Measurements from ENCODE around the gene GPR75. TPM values are rescaled to one million over a fixed set of nuclear protein-coding genes. Genes with fewer than 3 reads are reported as not detected.
A peak's percentile ranks its signal among the peaks of the same experiment; 100 is the strongest.
"Not testable (repeated sequence)": the region's sequence is repeated elsewhere in the genome, so short reads cannot be mapped to it uniquely, and the experiment has no call there.

Gene GPR75
- total RNA-seq, 1 experiment from 2014 or later: 2.5 TPM

DNA sequence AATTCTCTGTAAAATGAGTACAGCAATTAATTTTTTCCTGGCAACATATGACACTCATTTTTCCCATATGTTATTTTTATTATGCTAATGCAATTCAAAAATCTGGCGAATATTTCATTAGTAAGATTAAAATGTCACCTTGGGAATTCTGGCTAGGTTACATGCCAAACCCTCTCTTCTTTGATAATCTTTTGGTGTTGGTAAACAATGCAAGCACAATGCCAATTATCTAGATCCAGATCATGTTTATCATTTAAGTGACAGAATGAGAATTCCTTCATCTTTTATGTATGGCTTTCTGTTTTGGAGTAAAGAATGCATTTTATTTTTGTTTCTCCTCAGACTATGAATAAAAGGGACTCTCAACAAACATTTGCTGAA, 33.7 kb downstream of the GPR75 start:
- TF ChIP-seq, protein P1, sequence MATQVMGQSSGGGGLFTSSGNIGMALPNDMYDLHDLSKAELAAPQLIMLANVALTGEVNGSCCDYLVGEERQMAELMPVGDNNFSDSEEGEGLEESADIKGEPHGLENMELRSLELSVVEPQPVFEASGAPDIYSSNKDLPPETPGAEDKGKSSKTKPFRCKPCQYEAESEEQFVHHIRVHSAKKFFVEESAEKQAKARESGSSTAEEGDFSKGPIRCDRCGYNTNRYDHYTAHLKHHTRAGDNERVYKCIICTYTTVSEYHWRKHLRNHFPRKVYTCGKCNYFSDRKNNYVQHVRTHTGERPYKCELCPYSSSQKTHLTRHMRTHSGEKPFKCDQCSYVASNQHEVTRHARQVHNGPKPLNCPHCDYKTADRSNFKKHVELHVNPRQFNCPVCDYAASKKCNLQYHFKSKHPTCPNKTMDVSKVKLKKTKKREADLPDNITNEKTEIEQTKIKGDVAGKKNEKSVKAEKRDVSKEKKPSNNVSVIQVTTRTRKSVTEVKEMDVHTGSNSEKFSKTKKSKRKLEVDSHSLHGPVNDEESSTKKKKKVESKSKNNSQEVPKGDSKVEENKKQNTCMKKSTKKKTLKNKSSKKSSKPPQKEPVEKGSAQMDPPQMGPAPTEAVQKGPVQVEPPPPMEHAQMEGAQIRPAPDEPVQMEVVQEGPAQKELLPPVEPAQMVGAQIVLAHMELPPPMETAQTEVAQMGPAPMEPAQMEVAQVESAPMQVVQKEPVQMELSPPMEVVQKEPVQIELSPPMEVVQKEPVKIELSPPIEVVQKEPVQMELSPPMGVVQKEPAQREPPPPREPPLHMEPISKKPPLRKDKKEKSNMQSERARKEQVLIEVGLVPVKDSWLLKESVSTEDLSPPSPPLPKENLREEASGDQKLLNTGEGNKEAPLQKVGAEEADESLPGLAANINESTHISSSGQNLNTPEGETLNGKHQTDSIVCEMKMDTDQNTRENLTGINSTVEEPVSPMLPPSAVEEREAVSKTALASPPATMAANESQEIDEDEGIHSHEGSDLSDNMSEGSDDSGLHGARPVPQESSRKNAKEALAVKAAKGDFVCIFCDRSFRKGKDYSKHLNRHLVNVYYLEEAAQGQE (IDR thresholded peaks at IDR 0.05; ENCODE audit: insufficient read depth in 1 of 2, low read depth in 2 of 2, low read length in 1 of 2): no peak
- TF ChIP-seq TCF7L2 (IDR thresholded peaks at IDR 0.05; ENCODE audit: low read depth, low read length) (no peak), POLR2AphosphoS5 (IDR thresholded peaks at IDR 0.05; ENCODE audit: low read depth, low read length) (no peak), SIN3A (IDR thresholded peaks at IDR 0.05; ENCODE audit: borderline replicate concordance, insufficient read depth, low read depth, low read length) (no peak)
- TF ChIP-seq, protein P2, sequence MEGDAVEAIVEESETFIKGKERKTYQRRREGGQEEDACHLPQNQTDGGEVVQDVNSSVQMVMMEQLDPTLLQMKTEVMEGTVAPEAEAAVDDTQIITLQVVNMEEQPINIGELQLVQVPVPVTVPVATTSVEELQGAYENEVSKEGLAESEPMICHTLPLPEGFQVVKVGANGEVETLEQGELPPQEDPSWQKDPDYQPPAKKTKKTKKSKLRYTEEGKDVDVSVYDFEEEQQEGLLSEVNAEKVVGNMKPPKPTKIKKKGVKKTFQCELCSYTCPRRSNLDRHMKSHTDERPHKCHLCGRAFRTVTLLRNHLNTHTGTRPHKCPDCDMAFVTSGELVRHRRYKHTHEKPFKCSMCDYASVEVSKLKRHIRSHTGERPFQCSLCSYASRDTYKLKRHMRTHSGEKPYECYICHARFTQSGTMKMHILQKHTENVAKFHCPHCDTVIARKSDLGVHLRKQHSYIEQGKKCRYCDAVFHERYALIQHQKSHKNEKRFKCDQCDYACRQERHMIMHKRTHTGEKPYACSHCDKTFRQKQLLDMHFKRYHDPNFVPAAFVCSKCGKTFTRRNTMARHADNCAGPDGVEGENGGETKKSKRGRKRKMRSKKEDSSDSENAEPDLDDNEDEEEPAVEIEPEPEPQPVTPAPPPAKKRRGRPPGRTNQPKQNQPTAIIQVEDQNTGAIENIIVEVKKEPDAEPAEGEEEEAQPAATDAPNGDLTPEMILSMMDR (IDR thresholded peaks at IDR 0.05): no peak
- in situ Hi-C loops (cut with HindIII; ENCODE audit: low pct_unique_long_range_greater_than_20kb, low sequenced_read_pairs): no loop called here
- no peak for DNase-seq (ENCODE audit: low read depth, low spot score)
- Histone ChIP-seq H3K4me1 (ENCODE audit: control insufficient read depth, insufficient read depth, low read length) (no peaks in the 10 kb centered on the region), H3K27me3 (ENCODE audit: control insufficient read depth, insufficient read depth, low read length) (no peaks in the 10 kb centered on the region), H3K27ac (ENCODE audit: low read length) (no peak overlapping the region), H3K9me3 (ENCODE audit: control insufficient read depth, insufficient read depth, low read depth, low read length) (no peaks in the 10 kb centered on the region), H3K36me3 (ENCODE audit: control insufficient read depth, insufficient read depth, low read length) (no peaks in the 10 kb centered on the region), H3K4me3 (ENCODE audit: low read depth in 2 of 2, low read length in 2 of 2) (no peak overlapping the region)
- intact Hi-C loops (cut with micrococcal nuclease; ENCODE audit: unreplicated experiment): no loop called here
- ChIA-PET CTCF (no interaction called here), POLR2A (no interaction called here)
- no peak for ATAC-seq
- no TSS peak for BruUV-seq (replicated peaks)

DNA sequence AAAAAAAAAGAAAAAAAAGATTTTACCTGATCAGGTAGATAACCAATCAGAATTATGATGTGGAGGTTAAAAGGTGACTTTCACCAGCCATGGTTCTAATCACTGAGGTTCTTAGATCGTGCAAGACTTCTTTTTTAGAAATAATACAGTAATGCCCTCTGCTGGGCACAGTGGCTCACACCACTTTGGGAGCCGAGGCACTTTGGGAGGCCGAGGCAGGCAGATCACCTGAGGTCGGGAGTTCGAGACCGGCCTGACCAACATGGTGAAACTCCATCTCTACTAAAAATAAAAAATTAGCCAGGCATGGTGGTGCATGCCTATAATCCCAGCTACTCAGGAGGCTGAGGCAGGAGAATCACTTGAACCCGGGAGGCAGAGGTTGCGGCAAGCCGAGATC, 36.1 kb downstream of the GPR75 start:
- H3K36me3 ChIP-seq (ENCODE audit: control insufficient read depth, insufficient read depth, low read length); DNase-seq (ENCODE audit: low read depth, low spot score); CTCF ChIA-PET; H3K4me1 ChIP-seq (ENCODE audit: control insufficient read depth, insufficient read depth, low read length); in situ Hi-C loops (cut with HindIII; ENCODE audit: low pct_unique_long_range_greater_than_20kb, low sequenced_read_pairs); H3K9me3 ChIP-seq (ENCODE audit: control insufficient read depth, insufficient read depth, low read depth, low read length); intact Hi-C loops (cut with micrococcal nuclease; ENCODE audit: unreplicated experiment); BruUV-seq (replicated peaks); H3K4me3 ChIP-seq (ENCODE audit: low read depth in 2 of 2, low read length in 2 of 2); H3K27ac ChIP-seq (ENCODE audit: low read length); H3K27me3 ChIP-seq (ENCODE audit: control insufficient read depth, insufficient read depth, low read length); POLR2A ChIA-PET: not testable (repeated sequence)
- peak; percentile 50; the same call in 1 of the 2 replicates for ATAC-seq
- TF ChIP-seq, protein P2 (IDR thresholded peaks at IDR 0.05): peak; percentile 57

- POLR2A ChIA-PET: no interaction called here
Observed at GRCh38 chr2:53821810-53822209, 38.0 kb downstream of the GPR75 start.

More at GRCh38 chr2:53821810-53822209, 38.0 kb downstream of the GPR75 start:
- no peaks in the 10 kb centered on the region for H3K4me1 ChIP-seq (ENCODE audit: control insufficient read depth, insufficient read depth, low read length)
- no peaks in the 10 kb centered on the region for H3K9me3 ChIP-seq (ENCODE audit: control insufficient read depth, insufficient read depth, low read depth, low read length)
- H3K27me3 ChIP-seq (ENCODE audit: control insufficient read depth, insufficient read depth, low read length): no peaks in the 10 kb centered on the region
- intact Hi-C loops (cut with micrococcal nuclease; ENCODE audit: unreplicated experiment) (no loop called here), in situ Hi-C loops (cut with HindIII; ENCODE audit: low pct_unique_long_range_greater_than_20kb, low sequenced_read_pairs) (no loop called here)
- H3K4me3 ChIP-seq (ENCODE audit: low read depth in 2 of 2, low read length in 2 of 2): no peak overlapping the region
- no peak for ATAC-seq
- no TSS peak for BruUV-seq (replicated peaks)
- CTCF ChIA-PET: no interaction called here
- peaks cover 10% of the 10 kb centered on the region for H3K36me3 ChIP-seq (ENCODE audit: control insufficient read depth, insufficient read depth, low read length)
- TF ChIP-seq SIN3A (IDR thresholded peaks at IDR 0.05; ENCODE audit: borderline replicate concordance, insufficient read depth, low read depth, low read length) (no peak), TCF7L2 (IDR thresholded peaks at IDR 0.05; ENCODE audit: low read depth, low read length) (no peak), POLR2AphosphoS5 (IDR thresholded peaks at IDR 0.05; ENCODE audit: low read depth, low read length) (no peak)
- TF ChIP-seq, protein P2 (IDR thresholded peaks at IDR 0.05): no peak
- TF ChIP-seq, protein P1 (IDR thresholded peaks at IDR 0.05; ENCODE audit: insufficient read depth in 1 of 2, low read depth in 2 of 2, low read length in 1 of 2): no peak
- H3K27ac ChIP-seq (ENCODE audit: low read length): no peak overlapping the region
- no peak for DNase-seq (ENCODE audit: low read depth, low spot score)
